ENCODE data around the gene SENP7. TPM values are rescaled to one million over a fixed set of nuclear protein-coding genes. Genes with fewer than 3 reads are reported as not detected.

The SENP7 gene
- total RNA-seq, 1 donor from 2014 or later, result 33.6 TPM

- H3K4me1 Mint-ChIP-seq (ENCODE audit: unreplicated experiment), result no peaks in the 10 kb centered on the region
- no peak for TF ChIP-seq CTCF (conservative IDR thresholded peaks at IDR 0.05)
- DNase-seq (ENCODE audit: extremely low spot score, unreplicated experiment), result no peak
- no peaks in the 10 kb centered on the region for H3K27me3 Mint-ChIP-seq
- H3K27ac Mint-ChIP-seq, result no peak overlapping the region
- H3K4me3 Mint-ChIP-seq, result no peak overlapping the region
- H3K36me3 Mint-ChIP-seq, result peaks cover 14% of the 10 kb centered on the region
- peaks cover 8% of the 10 kb centered on the region for H3K9me3 Mint-ChIP-seq
Observed at GRCh38 chr3:101413656-101414055, 99.4 kb downstream of the SENP7 start.

GRCh38 chr3:101391413-101391950, 121.5 kb downstream of the SENP7 start:
- DNase-seq (ENCODE audit: extremely low spot score, unreplicated experiment), result no peak
- TF ChIP-seq CTCF (conservative IDR thresholded peaks at IDR 0.05), result no peak
- Mint-ChIP-seq H3K9me3 (peaks cover 28% of the 10 kb centered on the region), H3K27ac (no peak overlapping the region), H3K4me1 (ENCODE audit: unreplicated experiment) (no peaks in the 10 kb centered on the region), H3K27me3 (no peaks in the 10 kb centered on the region), H3K4me3 (no peak overlapping the region), H3K36me3 (peaks cover 51% of the 10 kb centered on the region)

GRCh38 chr3:101388706-101389105, 124.3 kb downstream of the SENP7 start:
- peaks cover 16% of the 10 kb centered on the region for H3K9me3 Mint-ChIP-seq
- H3K4me1 Mint-ChIP-seq (ENCODE audit: unreplicated experiment), result peaks cover 9% of the 10 kb centered on the region
- H3K36me3 Mint-ChIP-seq, result peaks cover 35% of the 10 kb centered on the region

GRCh38 chr3:101387351-101387750, 125.7 kb downstream of the SENP7 start:
- Mint-ChIP-seq H3K4me3 (no peak overlapping the region), H3K27me3 (no peaks in the 10 kb centered on the region), H3K4me1 (ENCODE audit: unreplicated experiment) (peaks cover 9% of the 10 kb centered on the region), H3K36me3 (peaks cover 22% of the 10 kb centered on the region), H3K9me3 (peaks cover 5% of the 10 kb centered on the region), H3K27ac (no peak overlapping the region)
- no peak for TF ChIP-seq CTCF (conservative IDR thresholded peaks at IDR 0.05)
- no peak for DNase-seq (ENCODE audit: extremely low spot score, unreplicated experiment)

More at GRCh38 chr3:101388706-101389105, 124.3 kb downstream of the SENP7 start:
- no peaks in the 10 kb centered on the region for H3K27me3 Mint-ChIP-seq
- H3K27ac Mint-ChIP-seq, result no peak overlapping the region
- no peak for TF ChIP-seq CTCF (conservative IDR thresholded peaks at IDR 0.05)
- no peak for DNase-seq (ENCODE audit: extremely low spot score, unreplicated experiment)
- no peak overlapping the region for H3K4me3 Mint-ChIP-seq

GRCh38 chr3:101384426-101384825, 128.6 kb downstream of the SENP7 start:
- Mint-ChIP-seq H3K27me3 (no peaks in the 10 kb centered on the region), H3K36me3 (peaks cover 14% of the 10 kb centered on the region), H3K4me1 (ENCODE audit: unreplicated experiment) (peaks cover 9% of the 10 kb centered on the region), H3K9me3 (no peaks in the 10 kb centered on the region), H3K27ac (no peak overlapping the region), H3K4me3 (no peak overlapping the region)
- no peak for DNase-seq (ENCODE audit: extremely low spot score, unreplicated experiment)
- TF ChIP-seq CTCF (conservative IDR thresholded peaks at IDR 0.05), result no peak

- Mint-ChIP-seq H3K27ac (no peak overlapping the region), H3K36me3 (peaks cover 11% of the 10 kb centered on the region), H3K4me1 (ENCODE audit: unreplicated experiment) (peaks cover 9% of the 10 kb centered on the region), H3K4me3 (no peak overlapping the region), H3K9me3 (no peaks in the 10 kb centered on the region), H3K27me3 (no peaks in the 10 kb centered on the region)
- DNase-seq (ENCODE audit: extremely low spot score, unreplicated experiment), result no peak
- TF ChIP-seq CTCF (conservative IDR thresholded peaks at IDR 0.05), result no peak
Observed at GRCh38 chr3:101383656-101384055, 129.4 kb downstream of the SENP7 start.
